Adipocyte (in vitro differentiated cells): ENCODE measurements around the gene PCID2.

ENCODE experiments used
- DNase-seq: peaks from one replicate; pipeline ENCODE4 v3.0.0-alpha.2; 2015; ENCODE audit warnings: low read depth
- H3K27me3 ChIP-seq: replicated peaks from 2 replicates; pipeline ENCODE4 v1.7.0; 2013; ENCODE audit warnings: mild to moderate bottlenecking, low read length, moderate library complexity; ENCODE audit not compliant: control insufficient read depth, insufficient read depth
- H3K36me3 ChIP-seq: 2 replicates; pipeline ENCODE4 v1.7.0; 2013; ENCODE audit warnings: low read length, mild to moderate bottlenecking, moderate library complexity; ENCODE audit not compliant: control insufficient read depth, insufficient read depth, severe bottlenecking
- H3K4me1 ChIP-seq: 2 replicates; pipeline ENCODE4 v1.7.0; 2013; ENCODE audit warnings: mild to moderate bottlenecking, low read length, moderate library complexity; ENCODE audit not compliant: control insufficient read depth, insufficient read depth
- H3K4me3 ChIP-seq: 2 replicates; pipeline ENCODE4 v1.7.0; 2013; ENCODE audit warnings: mild to moderate bottlenecking, low read length, moderate library complexity
- H3K9ac ChIP-seq: 2 replicates; pipeline ENCODE4 v1.7.0; 2013; ENCODE audit warnings: mild to moderate bottlenecking, low read length, moderate library complexity
- H3K9me3 ChIP-seq: 2 replicates; pipeline ENCODE4 v1.7.0; 2013; ENCODE audit warnings: mild to moderate bottlenecking, low read length, moderate library complexity; ENCODE audit not compliant: control insufficient read depth

Gene PCID2

GRCh38 chr13:113171250-113172125 lies 37.0 kb downstream of the PCID2 start:
- Histone ChIP-seq H3K4me3 (no peak overlapping the region), H3K36me3 (peaks cover 54% of the 10 kb centered on the region), H3K9ac (no peak overlapping the region), H3K4me1 (no peaks in the 10 kb centered on the region), H3K9me3 (peaks cover 4% of the 10 kb centered on the region), H3K27me3 (no peaks in the 10 kb centered on the region)
- no peak for DNase-seq

GRCh38 chr13:113170511-113170910 lies 38.0 kb downstream of the PCID2 start:
- no peak overlapping the region for H3K4me3 ChIP-seq
- DNase-seq: no peak
- no peak overlapping the region for H3K9ac ChIP-seq
- H3K9me3 ChIP-seq: peaks cover 4% of the 10 kb centered on the region
- no peaks in the 10 kb centered on the region for H3K4me1 ChIP-seq
- peaks cover 44% of the 10 kb centered on the region for H3K36me3 ChIP-seq
- no peaks in the 10 kb centered on the region for H3K27me3 ChIP-seq

DNA sequence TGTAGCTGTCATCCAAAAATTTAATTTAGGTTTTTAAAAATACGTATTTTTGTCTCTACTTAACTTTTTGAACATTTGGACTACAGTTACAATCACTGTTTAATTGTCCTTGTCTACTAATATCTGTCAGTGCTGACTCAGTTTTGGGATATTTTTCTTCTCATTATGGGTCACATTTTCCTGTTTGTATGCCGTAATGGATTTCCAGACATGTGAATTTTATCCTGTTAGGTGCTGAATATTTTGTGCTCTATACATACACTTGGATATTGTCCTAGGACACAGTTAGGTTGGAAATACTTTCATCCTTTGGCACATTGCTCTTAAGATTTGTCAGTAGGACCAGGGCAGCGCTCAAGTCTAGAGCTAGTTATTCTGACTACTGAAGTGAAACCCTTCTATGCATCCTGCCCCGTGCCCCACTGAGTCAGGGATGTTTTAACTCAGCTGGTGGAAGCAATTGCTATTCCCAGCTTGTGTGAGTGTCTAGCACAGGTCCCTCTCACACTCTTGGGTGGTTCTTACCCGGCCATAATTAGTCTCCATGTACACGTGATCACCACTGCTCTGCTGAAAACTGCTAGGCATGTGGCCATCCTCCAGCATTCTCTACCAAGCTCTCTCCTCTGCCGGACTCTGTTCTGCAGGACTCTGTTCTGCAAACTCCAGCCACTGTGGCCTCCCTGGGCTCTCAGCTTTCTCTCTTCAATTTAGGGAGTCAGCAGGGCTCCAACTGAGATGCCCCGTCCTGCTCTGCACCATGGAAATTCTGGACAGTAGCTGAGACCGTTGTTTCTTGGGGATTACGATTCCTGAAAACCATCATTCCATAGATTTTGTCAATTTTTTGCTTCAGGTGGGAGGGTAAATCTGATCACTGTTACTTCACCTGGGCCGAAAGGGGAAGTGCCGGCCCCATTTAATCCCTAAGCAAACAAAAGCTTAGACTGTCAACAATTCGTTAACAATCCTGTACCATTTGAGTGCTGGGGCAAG lies 38.9 kb downstream of the PCID2 start:
- Histone ChIP-seq H3K27me3 (no peaks in the 10 kb centered on the region), H3K4me1 (no peaks in the 10 kb centered on the region), H3K4me3 (no peak overlapping the region), H3K9me3 (peaks cover 4% of the 10 kb centered on the region), H3K36me3 (peaks cover 35% of the 10 kb centered on the region), H3K9ac (no peak overlapping the region)
- no peak for DNase-seq

DNA sequence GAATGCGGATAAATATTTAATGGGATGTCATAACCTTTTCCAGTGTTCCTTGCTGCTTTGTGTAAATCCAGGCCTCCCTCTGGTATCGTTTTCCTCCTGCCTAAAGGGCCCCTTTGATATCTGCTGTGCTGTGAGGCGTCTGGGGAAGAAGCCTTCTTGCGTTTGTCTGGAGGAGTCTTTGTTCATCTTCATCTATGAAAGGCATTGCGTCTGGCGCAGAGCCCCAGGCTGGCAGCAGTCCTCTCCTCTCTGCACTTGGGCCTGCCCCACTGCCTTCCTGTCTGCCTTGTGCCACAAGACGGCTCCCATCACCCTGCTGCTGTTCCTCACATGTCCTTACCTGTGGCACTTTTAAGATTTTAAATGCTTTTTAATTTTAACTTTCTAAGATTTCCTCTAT lies 40.3 kb downstream of the PCID2 start:
- H3K4me3 ChIP-seq: no peak overlapping the region

GRCh38 chr13:113167575-113167974 lies 40.9 kb downstream of the PCID2 start:
- H3K9ac ChIP-seq: no peak overlapping the region
- H3K36me3 ChIP-seq: peaks cover 20% of the 10 kb centered on the region
- H3K9me3 ChIP-seq: peaks cover 4% of the 10 kb centered on the region
- H3K4me3 ChIP-seq: no peak overlapping the region
- no peak for DNase-seq
- H3K27me3 ChIP-seq: no peaks in the 10 kb centered on the region
- H3K4me1 ChIP-seq: no peaks in the 10 kb centered on the region

More for the DNA sequence above, 40.3 kb downstream of the PCID2 start:
- H3K4me1 ChIP-seq: no peaks in the 10 kb centered on the region
- DNase-seq: no peak
- no peaks in the 10 kb centered on the region for H3K27me3 ChIP-seq
- H3K36me3 ChIP-seq: peaks cover 26% of the 10 kb centered on the region
- no peak overlapping the region for H3K9ac ChIP-seq
- H3K9me3 ChIP-seq: peaks cover 4% of the 10 kb centered on the region

DNA sequence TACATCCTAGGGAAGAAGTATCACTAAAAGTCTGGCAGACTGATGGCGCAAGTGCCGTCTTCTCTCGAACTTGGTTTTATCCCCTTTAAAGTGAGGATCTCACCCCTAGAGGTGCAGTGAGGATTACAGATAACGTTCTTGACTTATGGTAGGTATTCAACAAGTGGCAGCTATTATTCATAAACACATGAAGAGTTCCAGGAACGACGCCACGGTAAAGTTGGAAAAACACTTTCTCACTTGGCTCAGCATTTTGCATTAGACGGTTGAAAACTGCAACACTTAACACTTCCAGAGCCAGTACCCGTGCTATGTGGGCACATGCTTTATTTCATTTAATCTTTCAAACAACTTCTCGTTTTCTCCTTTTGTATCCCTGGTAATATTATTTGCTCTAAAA lies 41.3 kb downstream of the PCID2 start:
- H3K9ac ChIP-seq: no peak overlapping the region
- peaks cover 16% of the 10 kb centered on the region for H3K36me3 ChIP-seq
- peaks cover 4% of the 10 kb centered on the region for H3K9me3 ChIP-seq
- DNase-seq: no peak
- no peaks in the 10 kb centered on the region for H3K4me1 ChIP-seq
- H3K27me3 ChIP-seq: no peaks in the 10 kb centered on the region
- H3K4me3 ChIP-seq: no peak overlapping the region

DNA sequence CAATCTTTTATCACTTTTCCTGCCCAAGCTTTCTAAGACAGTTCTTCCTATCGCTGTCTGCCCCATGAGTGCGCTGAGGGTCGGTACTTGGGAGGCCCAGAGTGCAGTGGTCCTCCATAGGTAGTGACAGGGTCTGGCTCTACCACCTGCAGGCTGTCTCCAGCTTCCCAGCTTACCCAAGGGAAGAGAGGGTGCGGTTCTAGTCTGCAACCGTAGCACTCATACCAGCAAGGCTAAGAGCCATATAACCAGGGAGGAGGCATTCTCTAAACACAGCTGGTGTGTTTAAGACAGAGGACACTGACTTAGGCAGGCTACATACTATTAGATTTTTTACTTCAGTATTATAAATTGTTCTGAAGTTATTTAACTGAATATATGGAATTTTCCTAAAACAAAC lies 41.8 kb downstream of the PCID2 start:
- DNase-seq: no peak
- H3K36me3 ChIP-seq: peaks cover 13% of the 10 kb centered on the region
- peaks cover 4% of the 10 kb centered on the region for H3K9me3 ChIP-seq
- H3K4me1 ChIP-seq: no peaks in the 10 kb centered on the region
- no peak overlapping the region for H3K9ac ChIP-seq
- H3K4me3 ChIP-seq: no peak overlapping the region
- H3K27me3 ChIP-seq: no peaks in the 10 kb centered on the region

- Histone ChIP-seq H3K9me3 (peaks cover 4% of the 10 kb centered on the region), H3K4me3 (no peak overlapping the region), H3K27me3 (peaks cover 2% of the 10 kb centered on the region), H3K36me3 (peaks cover 9% of the 10 kb centered on the region), H3K9ac (no peak overlapping the region), H3K4me1 (no peaks in the 10 kb centered on the region)
- no peak for DNase-seq
Measured at GRCh38 chr13:113166266-113166665, 42.2 kb downstream of the PCID2 start.

DNA sequence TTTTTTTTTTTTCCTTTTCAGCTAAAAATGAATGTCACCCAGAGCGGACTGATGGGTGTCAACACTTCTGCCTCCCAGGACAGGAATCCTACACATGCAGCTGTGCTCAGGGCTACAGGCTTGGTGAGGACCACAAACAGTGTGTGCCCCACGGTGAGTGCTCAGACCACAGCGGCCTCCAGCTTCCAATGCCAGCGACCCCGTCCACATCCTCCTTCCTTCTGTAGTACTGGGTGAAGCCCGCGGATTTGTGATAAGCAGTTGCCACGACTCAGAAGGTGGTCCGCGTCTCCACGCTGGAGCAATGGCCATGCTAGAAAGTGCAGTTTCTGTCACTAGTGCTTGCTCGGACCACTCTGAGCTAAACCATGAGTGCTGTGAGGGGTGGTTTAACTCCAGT lies 44.0 kb downstream of the PCID2 start:
- Histone ChIP-seq H3K4me1 (no peaks in the 10 kb centered on the region), H3K9me3 (peaks cover 4% of the 10 kb centered on the region), H3K4me3 (no peak overlapping the region), H3K36me3 (peaks cover 4% of the 10 kb centered on the region), H3K9ac (no peak overlapping the region), H3K27me3 (peaks cover 14% of the 10 kb centered on the region)
- no peak for DNase-seq

- Histone ChIP-seq H3K4me3 (no peak overlapping the region), H3K36me3 (no peaks in the 10 kb centered on the region), H3K27me3 (peaks cover 14% of the 10 kb centered on the region), H3K9ac (no peak overlapping the region), H3K9me3 (peaks cover 4% of the 10 kb centered on the region), H3K4me1 (no peaks in the 10 kb centered on the region)
- no peak for DNase-seq
Measured at GRCh38 chr13:113162783-113163685, 45.4 kb downstream of the PCID2 start.
